ELR (cell line): Measurements from ENCODE around the gene SDC4.

Experiments used
- DNase-seq: peaks from one replicate; pipeline ENCODE4 v3.0.0-alpha.2; 2015; ENCODE audit warnings: low read depth

The SDC4 gene

DNA sequence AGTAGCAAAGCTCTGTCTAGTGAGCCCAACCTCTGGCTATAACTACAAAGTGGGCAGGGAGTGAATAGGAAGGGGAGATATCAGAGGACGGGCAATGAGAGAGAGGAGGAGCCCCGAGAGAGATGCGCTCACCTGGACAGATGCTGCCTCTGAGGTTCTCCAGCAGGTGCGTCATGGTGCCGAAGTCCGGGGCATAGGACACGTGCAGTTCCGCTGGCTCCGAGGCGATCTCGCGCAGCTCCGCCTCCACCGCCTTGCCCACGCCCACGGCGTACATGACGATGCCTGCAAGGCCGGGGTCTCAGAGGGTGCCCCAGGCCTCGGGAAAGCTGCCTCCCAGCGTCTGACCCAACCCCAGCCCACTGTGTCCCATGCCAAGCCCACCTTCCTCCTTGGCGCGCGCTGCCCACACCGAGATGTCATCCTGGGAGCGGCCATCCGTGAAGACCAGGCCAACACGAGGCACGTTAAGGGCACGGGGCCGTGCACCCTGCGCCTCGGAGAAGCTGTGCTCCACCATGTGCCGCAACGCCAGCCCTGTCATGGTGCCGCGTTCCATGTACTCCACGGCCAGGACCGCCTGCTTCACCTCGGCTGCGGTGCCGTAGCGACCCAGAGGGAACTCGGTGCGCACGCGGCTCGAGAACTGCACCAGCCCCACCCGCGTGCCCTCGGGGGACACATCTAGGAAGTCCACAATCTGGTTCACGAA is 50.3 kb downstream of the SDC4 start:
- no peak for DNase-seq

DNA sequence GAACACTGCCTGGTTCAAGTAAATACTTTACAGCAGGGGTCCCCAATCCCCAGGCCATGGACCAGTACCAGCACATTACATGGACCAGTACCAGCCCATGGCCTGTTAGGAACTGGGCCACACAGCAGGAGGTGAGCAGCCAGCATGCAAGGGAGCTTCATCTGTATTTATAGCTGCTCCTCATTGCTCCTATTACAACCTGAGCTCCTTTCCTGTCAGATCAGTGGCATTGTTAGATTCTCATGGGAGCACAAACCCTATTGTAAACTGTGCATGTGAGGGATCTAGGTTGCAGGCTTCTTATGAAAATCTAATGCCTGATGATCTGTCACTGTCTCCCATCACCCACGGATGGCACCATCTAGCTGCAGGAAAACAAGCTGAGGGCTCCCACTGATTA is 53.6 kb downstream of the SDC4 start:
- no peak for DNase-seq

- no peak for DNase-seq
These were observed 54.2 kb downstream of the SDC4 start for GRCh38 chr20:45294003-45294368.

DNA sequence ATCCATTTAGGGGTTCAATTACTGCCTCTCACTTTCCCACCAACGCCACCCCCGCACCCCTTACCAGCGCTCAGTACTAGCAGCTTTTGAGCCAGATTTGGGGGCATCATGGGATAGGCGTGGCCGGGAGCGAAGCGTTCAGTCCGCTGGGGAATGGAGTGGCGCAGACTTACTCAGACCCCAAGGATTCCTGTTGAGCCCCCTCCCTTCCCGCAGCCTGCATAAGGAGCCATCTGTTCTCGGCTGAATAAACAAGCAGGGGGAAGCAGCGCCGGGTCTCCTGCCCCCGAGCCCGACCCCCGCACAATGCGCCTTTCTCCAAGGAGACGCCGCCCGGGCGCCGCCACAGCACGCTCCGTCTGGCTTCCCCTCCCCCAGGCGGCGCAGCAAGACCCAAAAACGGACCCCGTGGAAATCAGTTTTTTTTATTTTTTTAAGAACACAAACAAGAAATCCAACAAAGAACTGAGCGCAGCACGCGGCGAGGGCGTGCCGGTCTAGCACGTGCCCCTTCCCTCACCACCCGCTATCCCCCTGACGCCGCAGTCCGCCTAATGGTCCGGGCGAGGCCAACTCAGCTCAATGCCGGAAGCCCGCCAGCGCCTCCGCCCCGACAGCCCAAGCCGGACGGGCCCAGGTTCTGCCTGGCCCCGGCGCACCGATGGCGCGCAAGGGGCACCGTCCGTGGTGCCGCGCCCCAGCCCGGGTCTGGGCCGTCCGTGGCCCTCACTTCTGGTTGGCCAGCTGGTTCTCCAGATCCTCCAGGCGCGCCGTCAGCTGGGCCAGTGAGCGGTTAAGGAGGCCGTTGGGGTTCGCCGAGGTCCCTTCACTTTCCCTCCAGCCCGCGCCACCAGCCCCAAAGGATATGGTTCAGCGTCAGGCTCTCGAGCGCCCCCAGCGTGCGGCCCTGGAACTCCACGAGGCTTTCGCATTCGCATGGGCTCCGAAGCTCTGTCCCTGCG is 54.9 kb downstream of the SDC4 start:
- peak; percentile 89 for DNase-seq

- DNase-seq: no peak
These were observed 55.9 kb downstream of the SDC4 start for GRCh38 chr20:45292343-45292742.

- DNase-seq: no peak
These were observed 56.7 kb downstream of the SDC4 start for GRCh38 chr20:45291526-45291925.

DNA sequence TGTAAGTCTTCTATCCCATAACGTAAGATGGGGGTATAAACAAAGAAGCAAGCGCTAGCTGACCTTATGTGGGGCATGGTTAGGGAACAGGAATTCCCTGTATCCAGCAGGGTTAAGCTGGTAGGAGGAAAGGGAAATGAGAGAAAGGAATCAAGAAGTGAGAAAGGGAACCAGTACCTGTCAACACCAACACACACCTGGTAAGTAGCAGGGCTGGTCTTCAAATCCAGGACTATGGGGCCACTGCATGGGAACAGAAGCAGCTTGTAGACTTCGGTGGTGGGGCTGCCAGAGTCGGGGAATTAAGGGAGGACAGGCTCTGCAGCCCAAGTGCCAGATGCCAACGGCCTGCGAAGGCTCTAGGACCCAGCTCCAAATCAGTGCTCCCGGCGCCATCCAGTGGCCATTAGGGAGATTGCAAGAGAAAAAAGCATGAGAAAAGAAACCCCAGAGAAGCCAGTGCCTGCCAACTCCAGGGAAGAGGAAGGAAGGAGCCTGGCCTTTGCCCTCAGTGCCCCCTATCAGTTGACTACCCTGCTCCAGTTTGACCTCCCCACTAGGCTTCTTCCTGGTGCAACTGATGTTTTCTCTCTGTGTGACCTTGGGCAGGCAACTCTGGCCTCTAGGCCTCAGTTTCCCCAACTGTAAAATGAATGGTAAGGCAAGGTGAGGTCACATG is 57.4 kb downstream of the SDC4 start:
- peak; percentile 86 for DNase-seq

GRCh38 chr20:45289942-45290676 is 58.1 kb downstream of the SDC4 start:
- no peak for DNase-seq

GRCh38 chr20:45288860-45289259 is 59.4 kb downstream of the SDC4 start:
- no peak for DNase-seq

GRCh38 chr20:45288376-45288775 is 59.8 kb downstream of the SDC4 start:
- DNase-seq: no peak

DNA sequence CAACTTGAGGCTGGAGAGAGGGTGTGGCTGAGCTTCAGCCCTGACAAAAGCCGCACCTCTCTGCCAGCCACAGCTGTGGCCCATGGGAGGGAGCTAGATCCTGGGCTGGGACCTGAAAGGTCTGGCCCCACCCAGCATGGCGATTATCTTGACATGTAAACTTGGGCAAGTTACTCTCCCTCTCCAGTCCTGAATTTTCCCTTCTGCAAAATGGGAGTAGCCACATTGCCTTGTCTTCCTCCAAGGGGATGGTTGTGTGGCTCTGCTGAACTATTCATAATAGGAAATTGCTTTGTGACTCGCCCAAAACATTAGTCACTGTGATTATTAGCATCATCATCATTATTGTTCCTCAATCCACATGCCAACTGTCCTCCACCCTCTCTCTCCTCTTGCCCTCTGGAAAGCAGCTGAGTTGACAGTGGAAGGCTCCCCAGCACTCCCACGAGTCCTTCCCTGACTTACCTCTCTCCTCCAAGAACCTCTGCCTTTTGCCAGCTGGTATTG is 64.6 kb downstream of the SDC4 start:
- peak; percentile 35 for DNase-seq

- DNase-seq: no peak
These were observed 65.3 kb downstream of the SDC4 start for GRCh38 chr20:45282700-45283550.

GRCh38 chr20:45279992-45280391 is 68.2 kb downstream of the SDC4 start:
- no peak for DNase-seq

DNA sequence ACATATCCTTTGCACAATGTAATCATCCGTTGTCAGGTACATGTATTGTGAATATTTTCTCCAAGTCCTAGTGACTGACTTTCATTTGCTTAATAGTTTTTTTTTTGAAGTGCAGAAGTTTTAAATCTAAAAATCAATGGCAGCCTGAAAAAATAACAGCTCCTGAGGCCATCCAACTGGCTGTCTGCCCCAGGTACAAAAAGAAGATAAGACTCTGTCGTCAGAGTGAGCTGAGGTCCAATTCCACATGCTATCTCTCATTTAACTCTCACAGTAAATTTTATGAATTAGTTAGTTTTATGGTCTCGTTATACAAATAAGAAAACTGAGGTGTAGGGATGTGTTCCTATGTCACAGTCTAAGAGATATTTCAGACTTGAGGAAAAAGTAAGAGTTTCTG is 72.9 kb downstream of the SDC4 start:
- no peak for DNase-seq
